H9 (cell line): ENCODE measurements around the gene CTPS1. TPM values are rescaled to one million over a fixed set of nuclear protein-coding genes. Genes with fewer than 3 reads are reported as not detected.

Experiments
- DNase-seq: peaks from one replicate; pipeline ENCODE4 v3.0.0-alpha.2; 2017
- H2AFZ ChIP-seq: one replicate; pipeline ENCODE4 v1.6.1; 2013; ENCODE audit warnings: mild to moderate bottlenecking, low read length, control low read depth, moderate library complexity
- H2AK5ac ChIP-seq: 2 replicates; pipeline ENCODE4 v1.6.1; 2013; ENCODE audit warnings: low read length, control low read depth, mixed read lengths; ENCODE audit not compliant: insufficient read length
- H2BK120ac ChIP-seq: one replicate; pipeline ENCODE4 v1.6.1; 2013; ENCODE audit warnings: low read depth, mild to moderate bottlenecking, low read length, control low read depth, inconsistent platforms; ENCODE audit not compliant: poor library complexity, severe bottlenecking
- H2BK12ac ChIP-seq: 2 replicates; pipeline ENCODE4 v1.6.1; 2013; ENCODE audit warnings: low read length, control low read depth, mixed read lengths, low read depth; ENCODE audit not compliant: insufficient read length
- H2BK15ac ChIP-seq: 2 replicates; pipeline ENCODE4 v1.6.1; 2013; ENCODE audit warnings: low read depth, low read length, control low read depth
- H2BK20ac ChIP-seq: one replicate; pipeline ENCODE4 v1.6.1; 2013; ENCODE audit warnings: low read depth, mild to moderate bottlenecking, low read length, control low read depth, inconsistent platforms; ENCODE audit not compliant: poor library complexity, severe bottlenecking
- H2BK5ac ChIP-seq: 2 replicates; pipeline ENCODE4 v1.6.1; 2013; ENCODE audit warnings: low read length, control low read depth, mixed read lengths; ENCODE audit not compliant: insufficient read length
- H3K14ac ChIP-seq: 2 replicates; pipeline ENCODE4 v1.6.1; 2013; ENCODE audit warnings: low read length, control low read depth; ENCODE audit not compliant: insufficient read depth
- H3K18ac ChIP-seq: 2 replicates; pipeline ENCODE4 v1.6.1; 2013; ENCODE audit warnings: low read depth, mild to moderate bottlenecking, mixed read lengths, low read length, control low read depth; ENCODE audit not compliant: insufficient read length
- H3K23ac ChIP-seq: 2 replicates; pipeline ENCODE4 v1.6.1; 2013; ENCODE audit warnings: low read length, control low read depth, mixed read lengths, low read depth; ENCODE audit not compliant: insufficient read length
- H3K23me2 ChIP-seq: 2 replicates; pipeline ENCODE4 v1.6.1; 2013; ENCODE audit warnings: low read depth, mild to moderate bottlenecking, mixed read lengths, low read length, control low read depth; ENCODE audit not compliant: insufficient read length, poor library complexity, severe bottlenecking
- H3K27ac ChIP-seq: 2 replicates; pipeline ENCODE4 v1.5.1; 2013; ENCODE audit warnings: low read length, control low read depth, mixed read lengths, low read depth; ENCODE audit not compliant: insufficient read length
- H3K27me3 ChIP-seq: 2 replicates; pipeline ENCODE4 v1.6.1; 2013; ENCODE audit warnings: low read length, control low read depth, inconsistent platforms; ENCODE audit not compliant: insufficient read depth
- H3K4ac ChIP-seq: 2 replicates; pipeline ENCODE4 v1.6.1; 2013; ENCODE audit warnings: low read depth, mild to moderate bottlenecking, control low read depth, inconsistent platforms, low read length, moderate library complexity
- H3K4me1 ChIP-seq: 2 replicates; pipeline ENCODE4 v1.6.1; 2013; ENCODE audit warnings: low read length, control low read depth, inconsistent platforms; ENCODE audit not compliant: insufficient read depth
- H3K4me2 ChIP-seq: 2 replicates; pipeline ENCODE4 v1.6.1; 2013; ENCODE audit warnings: low read length, control low read depth, mixed read lengths; ENCODE audit not compliant: insufficient read length, insufficient read depth
- H3K56ac ChIP-seq: 2 replicates; pipeline ENCODE4 v1.6.1; 2013; ENCODE audit warnings: low read depth, mild to moderate bottlenecking, mixed read lengths, low read length, control low read depth; ENCODE audit not compliant: insufficient read length
- H3K79me1 ChIP-seq: 2 replicates; pipeline ENCODE4 v1.6.1; 2013; ENCODE audit warnings: low read depth, mild to moderate bottlenecking, moderate library complexity, low read length, control low read depth, inconsistent platforms; ENCODE audit not compliant: insufficient read depth, poor library complexity, severe bottlenecking
- H3K79me2 ChIP-seq: 2 replicates; pipeline ENCODE4 v1.6.1; 2013; ENCODE audit warnings: low read length, control low read depth, inconsistent platforms; ENCODE audit not compliant: insufficient read depth
- H3K9ac ChIP-seq: 2 replicates; pipeline ENCODE4 v1.6.1; 2013; ENCODE audit warnings: low read length, control low read depth, mixed read lengths; ENCODE audit not compliant: insufficient read length; ENCODE audit errors: extremely low read depth
- H3K9me3 ChIP-seq: one replicate; pipeline ENCODE4 v1.6.1; 2013; ENCODE audit warnings: low read depth, low read length, inconsistent platforms; ENCODE audit not compliant: control insufficient read depth
- H3T11ph ChIP-seq: one replicate; pipeline ENCODE4 v1.6.1; 2013; ENCODE audit warnings: mild to moderate bottlenecking, low read length, control low read depth, inconsistent platforms
- H4K20me1 ChIP-seq: one replicate; pipeline ENCODE4 v1.6.1; 2013; ENCODE audit not compliant: control insufficient read depth, insufficient read length, insufficient read depth
- H4K5ac ChIP-seq: 2 replicates; pipeline ENCODE4 v1.6.1; 2013; ENCODE audit warnings: low read depth, mild to moderate bottlenecking, mixed read lengths, low read length, control low read depth; ENCODE audit not compliant: insufficient read length
- H4K8ac ChIP-seq: replicated peaks from 2 replicates; pipeline ENCODE4 v1.6.1; 2013; ENCODE audit warnings: low read length, control low read depth, mixed read lengths, low read depth; ENCODE audit not compliant: insufficient read length
- H4K91ac ChIP-seq: 2 replicates; pipeline ENCODE4 v1.6.1; 2013; ENCODE audit warnings: low read depth, mild to moderate bottlenecking, moderate library complexity, mixed read lengths, low read length, control low read depth; ENCODE audit not compliant: insufficient read length
- H3K27ac Mint-ChIP-seq, 3 experiments: 2 replicates in 2 of 3; 3 replicates in 1 of 3; pipeline ENCODE4 v1.8.0; 2020 to 2021; ENCODE audit warnings: mixed read lengths in 3 of 3, mild to moderate bottlenecking in 1 of 3, moderate library complexity in 1 of 3
- H3K27me3 Mint-ChIP-seq: 2 replicates; pipeline ENCODE4 v1.8.0; 2021; ENCODE audit warnings: low read depth, mild to moderate bottlenecking, moderate library complexity, mixed read lengths
- H3K36me3 Mint-ChIP-seq, 3 experiments: 2 replicates in 2 of 3; 3 replicates in 1 of 3; pipeline ENCODE4 v1.8.0; 2020 to 2021; ENCODE audit warnings: low read depth in 3 of 3, mixed read lengths in 3 of 3; ENCODE audit not compliant: insufficient read depth in 1 of 3
- H3K4me1 Mint-ChIP-seq, 2 experiments: 2 replicates each; pipeline ENCODE4 v1.8.0; 2020; ENCODE audit warnings: mixed read lengths in 2 of 2
- H3K4me3 Mint-ChIP-seq, 2 experiments: 2 replicates in 1 of 2; 3 replicates in 1 of 2; pipeline ENCODE4 v1.8.0; 2020 to 2021; ENCODE audit warnings: mild to moderate bottlenecking in 2 of 2, mixed read lengths in 2 of 2, moderate library complexity in 1 of 2
- H3K9me3 Mint-ChIP-seq, 2 experiments: 2 replicates in 1 of 2; 3 replicates in 1 of 2; pipeline ENCODE4 v1.8.0; 2020; ENCODE audit warnings: mild to moderate bottlenecking in 2 of 2, mixed read lengths in 2 of 2, moderate library complexity in 1 of 2
- CTCF ChIP-seq: fragments of 200-600 bp; sonication (generic); conservative IDR thresholded peaks from 3 replicates; pipeline ENCODE4 v1.8.0; 2021; ENCODE audit warnings: antibody characterized with exemption, mild to moderate bottlenecking
- WGBS: extraction: QIAGEN DNeasy Blood & Tissue Kit; methylation state at CpG from one replicate; pipeline ENCODE4 v1.1.7; 2013; ENCODE audit warnings: missing lambda C conversion rate, low lambda C conversion rate, mixed read lengths; ENCODE audit not compliant: insufficient read length; ENCODE audit errors: extremely low coverage; 5-methylcytosine and 5-hydroxymethylcytosine counted together
- total RNA-seq: library from RNA; stranded (reverse); gene quantifications from 2 replicates; pipeline ENCODE4 v1.2.1, GENCODE V29; 2021

CTPS1 gene
- total RNA-seq, 1 experiment from 2014 or later: 105 TPM

- H2AFZ ChIP-seq: no peak overlapping the region
- H3K9ac ChIP-seq: no peak overlapping the region
- no peak overlapping the region for H2BK120ac ChIP-seq
- Mint-ChIP-seq H3K36me3 (no peaks in the 10 kb centered on the region; a peak in 1 of 7 replicates), H3K4me3 (no peak overlapping the region), H3K27ac (no peak overlapping the region), H3K27me3 (peaks cover 11% of the 10 kb centered on the region), H3K9me3 (peaks cover 0 to 2% of the 10 kb centered on the region in 2 experiments; a peak in 4 of 5 replicates), H3K4me1 (peaks cover 8 to 15% of the 10 kb centered on the region in 2 experiments)
- TF ChIP-seq CTCF: no peak
- H3K9me3 ChIP-seq: no peaks in the 10 kb centered on the region
- DNase-seq: no peak
- H3K18ac ChIP-seq: no peak overlapping the region
- H2BK15ac ChIP-seq: no peak overlapping the region
- H4K20me1 ChIP-seq: no peaks in the 10 kb centered on the region
- H3K79me1 ChIP-seq: no peaks in the 10 kb centered on the region
- no peak overlapping the region for H4K5ac ChIP-seq
- no peak overlapping the region for H2BK12ac ChIP-seq
- H3T11ph ChIP-seq: no peak overlapping the region
- no peak overlapping the region for H3K56ac ChIP-seq
- no peak overlapping the region for H2AK5ac ChIP-seq
- no peak overlapping the region for H3K4ac ChIP-seq
- no peak overlapping the region for H3K14ac ChIP-seq
- H3K23me2 ChIP-seq: no peaks in the 10 kb centered on the region
- no peak overlapping the region for H3K4me2 ChIP-seq
- no peak overlapping the region for H4K91ac ChIP-seq
- no peak overlapping the region for H3K27ac ChIP-seq
- no peak overlapping the region for H4K8ac ChIP-seq
- H3K79me2 ChIP-seq: no peaks in the 10 kb centered on the region
- no peaks in the 10 kb centered on the region for H3K27me3 ChIP-seq
- no peak overlapping the region for H2BK5ac ChIP-seq
- no peak overlapping the region for H3K23ac ChIP-seq
- no CpG with 5 or more reads among the region's 1 CpG for WGBS
- no peaks in the 10 kb centered on the region; the same call in 1 of the 2 replicates for H3K4me1 ChIP-seq
- H2BK20ac ChIP-seq: no peak overlapping the region
Observed at GRCh38 chr1:40956407-40956806, 23.1 kb upstream of the CTPS1 start.
